ENCODE data around the gene NFKBIB.

DNA sequence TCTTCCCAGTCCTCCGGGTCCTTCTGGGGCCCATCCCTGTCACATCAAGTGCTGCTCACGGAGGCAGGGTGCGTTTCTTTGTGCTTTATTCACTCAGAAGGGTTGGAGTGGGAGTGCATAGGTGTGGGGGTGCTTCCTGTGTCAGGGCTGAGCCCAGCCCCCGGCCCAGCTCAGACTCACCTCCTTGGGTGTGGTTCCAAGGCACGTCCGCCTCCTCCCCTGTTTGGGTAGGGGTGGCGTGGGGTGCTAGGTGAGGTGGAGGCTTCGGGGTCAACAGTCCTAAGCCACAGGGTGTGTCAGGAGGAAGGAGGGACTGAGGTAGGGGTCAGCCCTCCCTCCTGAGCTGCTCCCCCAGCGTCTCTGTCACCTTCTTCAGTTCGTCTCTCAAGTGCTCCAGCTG lies 9.1 kb downstream of the NFKBIB start:
- TF ChIP-seq TAF1 (IDR thresholded peaks at IDR 0.05; ENCODE audit: borderline replicate concordance, insufficient read depth, low read length) (no peak), SIN3A (IDR thresholded peaks at IDR 0.05; ENCODE audit: borderline replicate concordance, insufficient read depth, low read length) (no peak)
